Loucy (cell line): ENCODE data around the gene LLCFC1.

Source experiments
- EZH2phosphoT487 ChIP-seq: fragments of 200-600 bp; IDR thresholded peaks from 2 replicates; pipeline ENCODE4 v1.6.1; 2018; ENCODE audit warnings: antibody characterized with exemption, mild to moderate bottlenecking, moderate library complexity, borderline replicate concordance
- TF ChIP-seq, protein P1 (sequence below): fragments of 200-600 bp; sonication (generic); conservative IDR thresholded peaks from 2 replicates; pipeline ENCODE4 v1.5.1; 2014; ENCODE audit warnings: mild to moderate bottlenecking, antibody characterized with exemption, low read length

DNA sequence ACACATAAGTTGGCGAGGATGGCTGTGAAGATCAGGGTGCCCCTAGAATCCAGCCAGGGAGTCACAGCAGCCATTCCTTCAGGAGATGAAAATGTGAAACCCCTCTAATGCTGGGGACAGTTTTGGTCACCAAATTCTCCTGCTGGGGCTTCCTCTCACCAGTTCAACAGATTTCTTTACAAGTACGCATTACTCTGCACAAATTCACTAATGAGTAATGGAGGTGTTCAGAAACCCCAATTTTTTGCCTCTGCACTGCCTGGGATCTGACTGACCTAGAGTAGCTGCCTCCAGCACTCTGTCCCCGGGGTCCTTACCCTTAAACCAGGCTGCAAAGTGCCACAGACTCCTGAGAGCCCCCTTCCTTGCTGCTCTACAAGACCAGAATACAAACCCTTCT lies 21.8 kb upstream of the LLCFC1 start:
- TF ChIP-seq, protein P1, sequence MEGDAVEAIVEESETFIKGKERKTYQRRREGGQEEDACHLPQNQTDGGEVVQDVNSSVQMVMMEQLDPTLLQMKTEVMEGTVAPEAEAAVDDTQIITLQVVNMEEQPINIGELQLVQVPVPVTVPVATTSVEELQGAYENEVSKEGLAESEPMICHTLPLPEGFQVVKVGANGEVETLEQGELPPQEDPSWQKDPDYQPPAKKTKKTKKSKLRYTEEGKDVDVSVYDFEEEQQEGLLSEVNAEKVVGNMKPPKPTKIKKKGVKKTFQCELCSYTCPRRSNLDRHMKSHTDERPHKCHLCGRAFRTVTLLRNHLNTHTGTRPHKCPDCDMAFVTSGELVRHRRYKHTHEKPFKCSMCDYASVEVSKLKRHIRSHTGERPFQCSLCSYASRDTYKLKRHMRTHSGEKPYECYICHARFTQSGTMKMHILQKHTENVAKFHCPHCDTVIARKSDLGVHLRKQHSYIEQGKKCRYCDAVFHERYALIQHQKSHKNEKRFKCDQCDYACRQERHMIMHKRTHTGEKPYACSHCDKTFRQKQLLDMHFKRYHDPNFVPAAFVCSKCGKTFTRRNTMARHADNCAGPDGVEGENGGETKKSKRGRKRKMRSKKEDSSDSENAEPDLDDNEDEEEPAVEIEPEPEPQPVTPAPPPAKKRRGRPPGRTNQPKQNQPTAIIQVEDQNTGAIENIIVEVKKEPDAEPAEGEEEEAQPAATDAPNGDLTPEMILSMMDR: no peak
- no peak for TF ChIP-seq EZH2phosphoT487
